Mucosa of descending colon (tissue), 3 donors: ENCODE results near the gene NRARP. TPM values are rescaled to one million over a fixed set of nuclear protein-coding genes. Genes with fewer than 3 reads are reported as not detected.
"Not testable (repeated sequence)": the region's sequence is repeated elsewhere in the genome, so short reads cannot be mapped to it uniquely, and the experiment has no call there.

Experiments used
- ATAC-seq: fragments of 200-7000 bp; cut with Tn5 transposase; one replicate; pipeline ENCODE4 v1.9.1; 2020; ENCODE audit warnings: mild to moderate bottlenecking, moderate library complexity
- DNase-seq, 3 donors: peaks; one replicate each; pipeline ENCODE4 v3.0.0-alpha.2; 2020
- H3K36me3 ChIP-seq: fragments of 200-600 bp; one replicate; pipeline ENCODE4 v1.8.0; 2021; ENCODE audit warnings: low read depth, mild to moderate bottlenecking
- H3K4me1 ChIP-seq: fragments of 200-600 bp; one replicate; pipeline ENCODE4 v1.8.0; 2021; ENCODE audit warnings: low read depth, mild to moderate bottlenecking
- H3K4me3 ChIP-seq: fragments of 200-600 bp; one replicate; pipeline ENCODE4 v1.8.0; 2021; ENCODE audit warnings: mild to moderate bottlenecking
- H3K9me3 ChIP-seq: fragments of 200-600 bp; one replicate; pipeline ENCODE4 v1.8.0; 2021; ENCODE audit warnings: mild to moderate bottlenecking
- CTCF ChIP-seq: fragments of 200-600 bp; IDR thresholded peaks from one replicate; pipeline ENCODE4 v1.8.0; 2022; ENCODE audit warnings: antibody characterized with exemption, mild to moderate bottlenecking
- intact Hi-C, 2 donors: fragments of 100-400 bp; cut with DNase I in 1 of 2; cut with micrococcal nuclease in 1 of 2; formaldehyde crosslinking; loops; one replicate each; pipeline versions ENCODE4 v1.11.0 to v1.11.1; 2022; cut with DNase I, micrococcal nuclease
- total RNA-seq, 3 donors: library from RNA; stranded (reverse); fragmentation: NEBNext Ultra II Directional in 2 of 3; extraction: Animal tissue kit (Norgen Biotek cat#: 25700) in 2 of 3; gene quantifications; one replicate each; pipeline versions ENCODE4 v1.2.1 to v1.2.4, GENCODE V29; 2021 to 2023
- donor health status: DM: no; HTN: no; CAD: no; lungs with moderate emphysema.
- donor health status: DM: no; HTN: no; CAD: no.
- donor health status: DM: no; HTN: yes; CAD: no.

The NRARP gene
- total RNA-seq, 3 donors from 2014 or later, result 61.4 to 171 (median 146) TPM

DNA sequence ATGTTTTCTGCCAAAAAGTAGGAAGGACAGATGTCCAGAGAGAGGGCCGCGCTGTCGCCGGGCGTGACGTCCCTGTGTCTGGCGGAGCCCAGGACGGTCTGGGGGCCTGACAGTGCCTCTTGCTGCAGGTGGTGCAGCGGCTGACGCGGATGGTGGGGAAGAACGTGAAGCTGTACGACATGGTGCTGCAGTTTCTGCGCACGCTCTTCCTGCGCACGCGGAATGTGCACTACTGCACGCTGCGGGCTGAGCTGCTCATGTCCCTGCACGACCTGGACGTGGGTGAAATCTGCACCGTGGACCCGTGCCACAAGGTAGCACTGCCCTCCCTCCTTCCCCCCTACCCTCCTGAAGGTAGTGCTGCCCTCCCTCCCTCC, 39.2 kb downstream of the NRARP start:
- H3K4me1 ChIP-seq, result peaks cover 6% of the 10 kb centered on the region
- peak; percentile 10 for ATAC-seq
- H3K4me3 ChIP-seq, result no peak overlapping the region
- H3K9me3 ChIP-seq, result no peaks in the 10 kb centered on the region
- no peak for TF ChIP-seq CTCF
- intact Hi-C loops, result no loop called here
- peak in 1 of 3 donors; percentile 28 for DNase-seq
- H3K36me3 ChIP-seq, result peaks cover 3% of the 10 kb centered on the region

- ATAC-seq, intact Hi-C loops, H3K36me3 ChIP-seq, H3K4me1 ChIP-seq, H3K9me3 ChIP-seq, H3K4me3 ChIP-seq: not testable (repeated sequence)
- TF ChIP-seq CTCF, result peak; percentile 8
- DNase-seq, result peak in 1 of 3 donors; percentile 46
These were observed 39.7 kb downstream of the NRARP start for GRCh38 chr9:137262173-137262908.

- ATAC-seq, result no peak
- TF ChIP-seq CTCF, result no peak
- Histone ChIP-seq H3K4me1 (peaks cover 21% of the 10 kb centered on the region), H3K36me3 (no peaks in the 10 kb centered on the region), H3K9me3 (no peaks in the 10 kb centered on the region), H3K4me3 (no peak overlapping the region)
- intact Hi-C loops, result no loop called here
- no peak for DNase-seq
These were observed 45.2 kb downstream of the NRARP start for GRCh38 chr9:137256856-137257255.

- peaks cover 21% of the 10 kb centered on the region for H3K4me1 ChIP-seq
- no peak overlapping the region for H3K4me3 ChIP-seq
- H3K36me3 ChIP-seq, result no peaks in the 10 kb centered on the region
- ATAC-seq (no peak), DNase-seq (no peak)
- no peaks in the 10 kb centered on the region for H3K9me3 ChIP-seq
- intact Hi-C loops, result no loop called here
- TF ChIP-seq CTCF, result no peak
These were observed 45.7 kb downstream of the NRARP start for GRCh38 chr9:137256362-137256761.

GRCh38 chr9:137255448-137256114, 46.5 kb downstream of the NRARP start:
- intact Hi-C loops, result no loop called here
- Histone ChIP-seq H3K36me3 (no peaks in the 10 kb centered on the region), H3K9me3 (no peaks in the 10 kb centered on the region), H3K4me1 (peaks cover 21% of the 10 kb centered on the region), H3K4me3 (peak overlapping the region; percentile 96)
- TF ChIP-seq CTCF, result no peak
- ATAC-seq (peak; percentile 43), DNase-seq (peak in 2 of 3 donors; percentile 62 to 84)
